ENCODE data around the gene CEP112. TPM values are rescaled to one million over a fixed set of nuclear protein-coding genes. Genes with fewer than 3 reads are reported as not detected.

The CEP112 gene
- total RNA-seq, 1 donor from 2014 or later, result 3.8 TPM

DNA sequence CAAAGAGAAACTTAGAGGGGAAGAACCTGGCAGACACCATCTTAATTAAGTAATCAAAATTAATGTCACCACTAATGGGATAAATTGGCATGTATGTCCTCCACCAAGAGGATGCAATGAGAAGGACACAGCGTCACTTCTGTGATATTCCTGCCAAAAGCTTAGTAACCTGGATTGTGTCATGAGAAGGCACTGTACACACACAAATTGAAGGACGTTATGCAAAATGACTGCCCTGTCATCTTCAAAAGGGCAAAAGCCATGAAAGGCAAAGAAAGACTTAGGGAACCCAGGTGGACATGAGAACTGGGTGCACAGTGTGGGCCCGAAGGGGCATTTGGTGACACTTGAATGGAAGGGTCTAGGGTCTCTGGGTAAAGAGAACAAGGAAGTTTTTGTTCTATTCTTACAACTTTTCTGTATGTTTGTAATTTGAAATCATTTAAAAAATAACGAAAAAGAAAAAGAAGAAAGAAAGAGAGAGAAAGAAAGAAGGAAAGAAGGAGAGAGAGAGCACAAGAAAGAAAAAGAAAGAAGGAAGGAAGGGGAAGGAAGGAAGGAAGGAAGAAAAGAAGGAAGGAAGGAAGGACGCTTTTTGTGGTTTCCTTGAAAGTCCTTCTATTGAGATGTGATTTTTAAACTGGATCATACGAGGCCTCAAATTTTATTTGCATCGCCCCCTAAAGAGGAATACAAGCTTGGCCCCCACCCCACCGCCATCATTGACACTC lies 41.3 kb upstream of the CEP112 start:
- no peaks in the 10 kb centered on the region for H3K9me3 Mint-ChIP-seq
- intact Hi-C loops (cut with micrococcal nuclease), result no loop called here
- H3K27me3 Mint-ChIP-seq, result peaks cover 7% of the 10 kb centered on the region

DNA sequence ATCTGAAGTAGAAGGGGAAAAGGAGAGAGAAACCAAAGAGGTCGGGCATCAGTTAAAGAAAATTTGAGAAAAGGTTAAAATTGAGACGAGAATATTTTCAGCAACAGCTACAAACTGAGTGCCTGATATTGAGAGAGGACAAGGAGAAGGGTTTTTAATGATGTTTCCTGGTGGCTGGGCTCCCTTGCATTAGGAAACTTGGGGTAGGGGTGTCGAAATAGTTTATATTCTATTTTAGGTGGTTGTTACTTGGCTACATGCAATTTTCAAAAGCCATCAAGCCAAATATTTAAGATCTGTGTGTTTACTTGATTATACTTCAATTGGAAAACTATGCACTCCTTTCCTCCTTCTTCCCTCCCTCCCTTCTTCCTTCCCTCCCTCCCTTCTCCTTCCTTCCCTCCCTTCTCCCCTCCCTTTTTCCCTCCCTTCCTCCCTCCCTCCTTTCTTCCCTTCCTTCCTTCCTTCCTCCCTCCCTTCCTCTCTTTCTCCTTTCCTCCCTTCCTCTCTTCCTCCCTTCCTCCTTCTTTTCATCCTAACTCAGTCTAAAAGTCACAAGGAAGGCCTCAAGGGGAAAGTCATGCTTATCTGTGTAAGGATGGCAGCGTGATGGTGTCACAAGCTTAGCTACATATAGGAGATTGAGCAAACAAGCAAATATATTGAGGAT lies 39.1 kb upstream of the CEP112 start:
- Mint-ChIP-seq H3K27me3 (peaks cover 10% of the 10 kb centered on the region), H3K4me1 (no peaks in the 10 kb centered on the region), H3K36me3 (ENCODE audit: low read depth) (no peaks in the 10 kb centered on the region), H3K9me3 (no peaks in the 10 kb centered on the region), H3K27ac (no peak overlapping the region), H3K4me3 (no peak overlapping the region)
- ATAC-seq (ENCODE audit: low read depth) (no peak), DNase-seq (no peak)
- POLR2A ChIA-PET, result no interaction called here
- TF ChIP-seq, protein P1, sequence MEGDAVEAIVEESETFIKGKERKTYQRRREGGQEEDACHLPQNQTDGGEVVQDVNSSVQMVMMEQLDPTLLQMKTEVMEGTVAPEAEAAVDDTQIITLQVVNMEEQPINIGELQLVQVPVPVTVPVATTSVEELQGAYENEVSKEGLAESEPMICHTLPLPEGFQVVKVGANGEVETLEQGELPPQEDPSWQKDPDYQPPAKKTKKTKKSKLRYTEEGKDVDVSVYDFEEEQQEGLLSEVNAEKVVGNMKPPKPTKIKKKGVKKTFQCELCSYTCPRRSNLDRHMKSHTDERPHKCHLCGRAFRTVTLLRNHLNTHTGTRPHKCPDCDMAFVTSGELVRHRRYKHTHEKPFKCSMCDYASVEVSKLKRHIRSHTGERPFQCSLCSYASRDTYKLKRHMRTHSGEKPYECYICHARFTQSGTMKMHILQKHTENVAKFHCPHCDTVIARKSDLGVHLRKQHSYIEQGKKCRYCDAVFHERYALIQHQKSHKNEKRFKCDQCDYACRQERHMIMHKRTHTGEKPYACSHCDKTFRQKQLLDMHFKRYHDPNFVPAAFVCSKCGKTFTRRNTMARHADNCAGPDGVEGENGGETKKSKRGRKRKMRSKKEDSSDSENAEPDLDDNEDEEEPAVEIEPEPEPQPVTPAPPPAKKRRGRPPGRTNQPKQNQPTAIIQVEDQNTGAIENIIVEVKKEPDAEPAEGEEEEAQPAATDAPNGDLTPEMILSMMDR (IDR thresholded peaks at IDR 0.05), result no peak
- CTCF ChIA-PET, result no interaction called here
- intact Hi-C loops (cut with micrococcal nuclease), result no loop called here

More for the DNA sequence above, 41.3 kb upstream of the CEP112 start:
- POLR2A ChIA-PET, result no interaction called here
- DNase-seq (no peak), ATAC-seq (ENCODE audit: low read depth) (no peak)
- H3K27ac Mint-ChIP-seq, result no peak overlapping the region
- H3K36me3 Mint-ChIP-seq (ENCODE audit: low read depth), result no peaks in the 10 kb centered on the region
- no peak overlapping the region for H3K4me3 Mint-ChIP-seq
- H3K4me1 Mint-ChIP-seq, result no peaks in the 10 kb centered on the region
- TF ChIP-seq, protein P1 (IDR thresholded peaks at IDR 0.05), result no peak
- CTCF ChIA-PET, result no interaction called here

DNA sequence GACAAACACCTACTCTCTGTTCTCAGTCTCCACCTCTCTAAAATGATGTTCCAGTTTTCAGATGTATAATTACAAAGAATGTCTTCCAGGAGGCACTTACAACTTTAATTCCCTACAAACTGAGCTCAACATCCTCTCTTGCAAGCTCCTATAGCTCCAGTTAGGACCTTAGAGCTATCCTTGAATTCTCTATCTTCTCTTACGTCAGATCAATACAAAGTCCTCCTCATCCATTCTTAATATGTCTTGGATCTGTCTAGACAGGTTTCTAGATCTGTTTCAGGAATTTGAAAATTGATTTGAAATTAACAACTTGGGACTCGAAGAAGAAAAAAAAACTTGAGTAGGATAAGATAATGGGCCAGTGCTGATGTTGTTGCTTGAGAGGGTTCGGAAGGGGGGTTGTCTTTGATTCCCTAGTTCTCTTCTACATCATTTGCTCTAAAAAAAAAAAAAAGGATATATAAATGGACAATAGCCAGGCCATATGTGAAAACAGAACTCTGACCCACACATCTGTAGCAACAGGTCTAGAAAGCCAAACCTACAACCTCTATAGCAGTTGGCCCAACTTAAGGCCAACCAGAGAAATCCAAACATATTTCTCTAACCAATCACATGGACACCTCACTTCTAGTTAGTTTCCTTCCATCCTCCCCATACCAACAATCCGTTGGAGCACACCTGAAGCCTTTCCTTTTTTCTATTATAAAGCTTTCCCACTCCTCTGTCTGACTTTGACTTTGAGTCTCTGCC lies 38.0 kb upstream of the CEP112 start:
- DNase-seq, result no peak
- TF ChIP-seq, protein P1 (IDR thresholded peaks at IDR 0.05), result no peak
- Mint-ChIP-seq H3K27me3 (peaks cover 11% of the 10 kb centered on the region), H3K36me3 (ENCODE audit: low read depth) (no peaks in the 10 kb centered on the region), H3K9me3 (no peaks in the 10 kb centered on the region), H3K27ac (no peak overlapping the region), H3K4me1 (no peaks in the 10 kb centered on the region), H3K4me3 (no peak overlapping the region)
- ATAC-seq (ENCODE audit: low read depth), result no peak
- ChIA-PET POLR2A (no interaction called here), CTCF (no interaction called here)
- intact Hi-C loops (cut with micrococcal nuclease), result no loop called here

- DNase-seq (no peak), ATAC-seq (ENCODE audit: low read depth) (no peak)
- POLR2A ChIA-PET, result no interaction called here
- TF ChIP-seq, protein P1 (IDR thresholded peaks at IDR 0.05), result no peak
- CTCF ChIA-PET, result no interaction called here
- Mint-ChIP-seq H3K36me3 (ENCODE audit: low read depth) (no peaks in the 10 kb centered on the region), H3K27ac (no peak within 1 kb of the TSS), H3K27me3 (peaks cover 12% of the 10 kb centered on the region), H3K9me3 (no peaks in the 10 kb centered on the region), H3K4me3 (no peak within 1 kb of the TSS), H3K4me1 (no peaks in the 10 kb centered on the region)
- intact Hi-C loops (cut with micrococcal nuclease), result no loop called here
Measured at GRCh38 chr17:66228887-66229782, 37.2 kb upstream of the CEP112 start, which contains the start of gene APOH. Gene APOH (minus strand): TSS chr17:66229415. CDS start chr17:66229379, 36 bp downstream.

Data from activated B cell treated with CpG ODN at 0.5 μM for 24 hours (primary cell).